Hepatocyte (in vitro differentiated cells): ENCODE results near the gene ADAMTSL1. TPM values are rescaled to one million over a fixed set of nuclear protein-coding genes. Genes with fewer than 3 reads are reported as not detected.

Source experiments
- DNase-seq: peaks from one replicate; pipeline ENCODE4 v3.0.0-alpha.2; 2016; ENCODE audit warnings: low spot score
- H2AFZ ChIP-seq: fragments of 200-600 bp; sonication (generic); 2 replicates; pipeline ENCODE4 v1.6.0; 2016; ENCODE audit warnings: antibody characterized with exemption, mild to moderate bottlenecking
- H3K27ac ChIP-seq: fragments of 200-600 bp; sonication (generic); 2 replicates; pipeline ENCODE4 v1.5.1; 2016; ENCODE audit warnings: mild to moderate bottlenecking
- H3K27me3 ChIP-seq: fragments of 200-600 bp; sonication (generic); 2 replicates; pipeline ENCODE4 v1.6.1; 2016
- H3K36me3 ChIP-seq: fragments of 200-600 bp; sonication (generic); replicated peaks from 2 replicates; pipeline ENCODE4 v1.5.1; 2016; ENCODE audit warnings: low read depth; ENCODE audit not compliant: insufficient read depth
- H3K4me1 ChIP-seq: fragments of 200-600 bp; sonication (generic); 2 replicates; pipeline ENCODE4 v1.5.1; 2016; ENCODE audit warnings: mild to moderate bottlenecking, moderate library complexity; ENCODE audit not compliant: insufficient read depth
- H3K4me2 ChIP-seq: fragments of 200-600 bp; sonication (generic); 2 replicates; pipeline ENCODE4 v1.6.0; 2016
- H3K4me3 ChIP-seq: fragments of 200-600 bp; sonication (generic); 2 replicates; pipeline ENCODE4 v1.5.1; 2016; ENCODE audit warnings: mild to moderate bottlenecking
- H3K79me2 ChIP-seq: fragments of 200-600 bp; sonication (generic); 2 replicates; pipeline ENCODE4 v1.6.0; 2017; ENCODE audit warnings: mild to moderate bottlenecking
- H3K9me2 ChIP-seq: fragments of 200-600 bp; sonication (generic); replicated peaks from 2 replicates; pipeline ENCODE4 v1.6.0; 2017; ENCODE audit warnings: mild to moderate bottlenecking; ENCODE audit not compliant: insufficient read depth
- H3K9me3 ChIP-seq: fragments of 200-600 bp; sonication (generic); 2 replicates; pipeline ENCODE4 v1.5.1; 2016; ENCODE audit warnings: low read depth, mild to moderate bottlenecking
- H4K20me1 ChIP-seq: fragments of 200-600 bp; sonication (generic); 2 replicates; pipeline ENCODE4 v1.6.0; 2016; ENCODE audit warnings: mild to moderate bottlenecking; ENCODE audit not compliant: insufficient read depth, poor library complexity, severe bottlenecking
- EZH2 ChIP-seq: fragments of 200-600 bp; sonication (generic); IDR thresholded peaks from 2 replicates; pipeline ENCODE4 v1.6.1; 2016; ENCODE audit warnings: antibody characterized with exemption, mild to moderate bottlenecking, borderline replicate concordance
- EZH2phosphoT487 ChIP-seq: fragments of 200-600 bp; sonication (generic); IDR thresholded peaks from one replicate; pipeline ENCODE4 v1.6.1; 2018; ENCODE audit warnings: antibody characterized with exemption, mild to moderate bottlenecking, low read depth, moderate library complexity; ENCODE audit not compliant: unreplicated experiment, severe bottlenecking
- WGBS: methylation state at CpG from one replicate; pipeline ENCODE4 v1.1.6; 2016; ENCODE audit warnings: low lambda C conversion rate; ENCODE audit errors: missing lambda C conversion rate; 5-methylcytosine and 5-hydroxymethylcytosine counted together
- polyA plus RNA-seq: library from polyadenylated mRNA; unstranded; fragments of >200 nt; fragmentation: Nextera tagmentation; extraction: Ambion mirVana; gene quantifications from 2 replicates; pipeline ENCODE4 v1.2.1, GENCODE V29; 2016
- total RNA-seq: library from RNA; depleted of rRNA; stranded (reverse); fragments of >200 nt; gene quantifications from 2 replicates; pipeline ENCODE4 v1.2.3, GENCODE V29; 2014
- TF ChIP-seq, protein P1 (sequence below): fragments of 200-600 bp; sonication (generic); IDR thresholded peaks from 2 replicates; pipeline ENCODE4 v1.5.1; 2016; ENCODE audit warnings: antibody characterized with exemption, mild to moderate bottlenecking; ENCODE audit not compliant: poor library complexity

Gene ADAMTSL1
- total and polyA plus RNA-seq, 2 experiments from 2014 or later: 7.2 to 24.0 TPM

DNA sequence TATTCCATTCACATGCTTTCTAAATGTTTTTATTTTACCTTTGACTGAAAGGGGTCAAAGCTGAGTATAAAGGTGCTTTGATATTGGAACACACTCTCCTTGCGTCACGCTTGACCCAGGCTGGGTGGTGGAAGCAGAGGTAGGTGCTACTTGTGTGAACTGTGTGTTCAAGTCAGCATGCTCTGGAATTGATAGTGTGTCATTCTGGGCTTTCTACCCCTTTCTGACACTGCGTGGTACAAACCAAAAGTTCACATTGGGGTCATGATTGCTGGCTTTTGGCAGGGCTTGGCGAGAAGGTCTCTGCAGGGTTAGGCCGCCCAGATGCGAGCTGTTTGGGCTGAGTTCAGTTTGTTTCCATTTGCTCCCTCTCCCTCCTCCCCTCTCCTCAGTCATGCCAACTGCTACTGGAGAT lies 131.8 kb downstream of the ADAMTSL1 start:
- Histone ChIP-seq H3K4me2 (no peak overlapping the region), H3K27ac (no peak overlapping the region), H3K9me2 (no peaks in the 10 kb centered on the region), H3K79me2 (no peaks in the 10 kb centered on the region), H3K9me3 (no peaks in the 10 kb centered on the region), H3K4me3 (no peak overlapping the region), H3K27me3 (no peaks in the 10 kb centered on the region), H4K20me1 (no peaks in the 10 kb centered on the region), H3K36me3 (no peaks in the 10 kb centered on the region), H2AFZ (no peak overlapping the region), H3K4me1 (peaks cover 13% of the 10 kb centered on the region)
- 58% methylated on average over 6 of the region's 6 CpGs for WGBS
- no peak for TF ChIP-seq EZH2phosphoT487
- TF ChIP-seq, protein P1, sequence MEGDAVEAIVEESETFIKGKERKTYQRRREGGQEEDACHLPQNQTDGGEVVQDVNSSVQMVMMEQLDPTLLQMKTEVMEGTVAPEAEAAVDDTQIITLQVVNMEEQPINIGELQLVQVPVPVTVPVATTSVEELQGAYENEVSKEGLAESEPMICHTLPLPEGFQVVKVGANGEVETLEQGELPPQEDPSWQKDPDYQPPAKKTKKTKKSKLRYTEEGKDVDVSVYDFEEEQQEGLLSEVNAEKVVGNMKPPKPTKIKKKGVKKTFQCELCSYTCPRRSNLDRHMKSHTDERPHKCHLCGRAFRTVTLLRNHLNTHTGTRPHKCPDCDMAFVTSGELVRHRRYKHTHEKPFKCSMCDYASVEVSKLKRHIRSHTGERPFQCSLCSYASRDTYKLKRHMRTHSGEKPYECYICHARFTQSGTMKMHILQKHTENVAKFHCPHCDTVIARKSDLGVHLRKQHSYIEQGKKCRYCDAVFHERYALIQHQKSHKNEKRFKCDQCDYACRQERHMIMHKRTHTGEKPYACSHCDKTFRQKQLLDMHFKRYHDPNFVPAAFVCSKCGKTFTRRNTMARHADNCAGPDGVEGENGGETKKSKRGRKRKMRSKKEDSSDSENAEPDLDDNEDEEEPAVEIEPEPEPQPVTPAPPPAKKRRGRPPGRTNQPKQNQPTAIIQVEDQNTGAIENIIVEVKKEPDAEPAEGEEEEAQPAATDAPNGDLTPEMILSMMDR: no peak
- TF ChIP-seq EZH2: no peak
- DNase-seq: no peak

DNA sequence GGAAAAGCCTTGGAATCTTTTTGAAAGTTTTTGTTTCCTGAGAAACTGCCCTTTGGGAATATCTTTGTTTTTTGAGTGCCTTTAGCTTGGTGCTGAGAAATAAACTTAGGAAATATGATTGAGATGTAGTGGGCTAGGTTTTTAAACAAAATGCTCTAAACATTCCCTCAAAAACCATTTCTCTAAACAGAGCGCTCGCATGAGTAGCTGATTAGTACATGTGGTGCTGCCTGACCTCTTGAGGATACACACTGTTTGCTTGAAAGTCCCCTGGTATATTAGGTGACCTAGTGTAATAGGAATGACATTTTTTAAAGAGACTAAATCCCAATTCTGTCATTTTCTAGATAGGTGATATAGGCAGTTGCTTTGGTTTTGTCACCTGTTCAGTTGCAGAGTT lies 132.3 kb downstream of the ADAMTSL1 start:
- H3K27me3 ChIP-seq: no peaks in the 10 kb centered on the region
- no peak for DNase-seq
- no peaks in the 10 kb centered on the region for H3K9me3 ChIP-seq
- H3K4me2 ChIP-seq: no peak overlapping the region
- peaks cover 13% of the 10 kb centered on the region for H3K4me1 ChIP-seq
- H3K79me2 ChIP-seq: no peaks in the 10 kb centered on the region
- no peaks in the 10 kb centered on the region for H3K9me2 ChIP-seq
- H2AFZ ChIP-seq: no peak overlapping the region
- H3K27ac ChIP-seq: no peak overlapping the region
- 65% methylated on average over 2 of the region's 2 CpGs for WGBS
- no peaks in the 10 kb centered on the region for H4K20me1 ChIP-seq
- H3K36me3 ChIP-seq: no peaks in the 10 kb centered on the region
- TF ChIP-seq EZH2phosphoT487 (no peak), EZH2 (no peak)
- TF ChIP-seq, protein P1: no peak
- no peak overlapping the region for H3K4me3 ChIP-seq

DNA sequence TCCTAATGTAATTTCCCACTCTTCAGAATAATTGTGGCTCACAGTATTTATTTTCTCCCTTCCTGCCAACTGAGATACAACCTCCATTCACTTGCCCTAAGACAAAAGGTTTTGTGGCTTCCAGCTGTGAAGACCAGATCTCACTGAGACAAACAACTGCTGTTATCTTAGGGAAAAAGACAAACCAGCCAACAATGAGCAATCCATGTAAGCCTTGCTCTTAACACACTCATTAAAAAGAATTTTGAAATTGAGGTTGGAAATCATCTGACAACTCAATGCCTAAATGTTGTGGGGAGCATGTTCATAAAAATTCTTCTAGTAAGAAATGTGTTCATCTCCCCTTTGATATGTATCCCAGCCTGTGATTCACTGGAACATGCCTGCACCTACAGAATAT lies 132.9 kb downstream of the ADAMTSL1 start:
- H3K4me1 ChIP-seq: peaks cover 13% of the 10 kb centered on the region
- no peak for DNase-seq
- no peaks in the 10 kb centered on the region for H3K36me3 ChIP-seq
- no peaks in the 10 kb centered on the region for H3K79me2 ChIP-seq
- H3K4me3 ChIP-seq: no peak overlapping the region
- no peaks in the 10 kb centered on the region for H3K27me3 ChIP-seq
- TF ChIP-seq EZH2: no peak
- no peak for TF ChIP-seq EZH2phosphoT487
- TF ChIP-seq, protein P1: no peak
- no peaks in the 10 kb centered on the region for H3K9me3 ChIP-seq
- H3K4me2 ChIP-seq: no peak overlapping the region
- H3K27ac ChIP-seq: no peak overlapping the region
- no peaks in the 10 kb centered on the region for H3K9me2 ChIP-seq
- H2AFZ ChIP-seq: no peak overlapping the region
- H4K20me1 ChIP-seq: no peaks in the 10 kb centered on the region

DNA sequence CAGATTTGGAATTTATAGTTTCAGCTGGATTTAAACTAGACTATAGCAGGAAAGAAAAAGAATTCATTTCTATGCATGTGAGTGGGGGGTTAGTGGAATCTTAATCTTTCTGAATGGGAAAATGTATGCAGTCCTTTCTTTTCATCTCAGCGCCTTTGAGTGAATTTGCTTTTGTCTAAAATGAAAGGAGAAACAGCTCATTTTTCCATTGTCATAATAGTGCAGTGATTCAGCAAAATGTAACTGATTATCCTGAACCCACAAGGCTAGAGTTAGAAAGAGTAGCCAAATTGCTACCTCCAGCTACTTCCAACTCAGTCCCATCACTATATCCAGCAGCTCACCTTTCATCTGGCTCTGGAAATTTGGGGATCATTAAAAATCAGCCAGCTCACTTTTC lies 134.4 kb downstream of the ADAMTSL1 start:
- Histone ChIP-seq H3K27ac (no peak overlapping the region), H3K4me1 (peaks cover 13% of the 10 kb centered on the region), H3K9me3 (no peaks in the 10 kb centered on the region), H4K20me1 (no peaks in the 10 kb centered on the region), H3K27me3 (no peaks in the 10 kb centered on the region), H3K4me2 (no peak overlapping the region), H3K4me3 (no peak overlapping the region), H2AFZ (no peak overlapping the region), H3K9me2 (no peaks in the 10 kb centered on the region), H3K36me3 (no peaks in the 10 kb centered on the region), H3K79me2 (no peaks in the 10 kb centered on the region)
- TF ChIP-seq, protein P1: no peak
- TF ChIP-seq EZH2: no peak
- no peak for TF ChIP-seq EZH2phosphoT487
- no peak for DNase-seq
- 100% methylated on average over 1 of the region's 1 CpG for WGBS
